C4-2B (cell line): Measurements from ENCODE around the gene GATAD2A.
"Not testable (repeated sequence)": the region's sequence is repeated elsewhere in the genome, so short reads cannot be mapped to it uniquely, and the experiment has no call there.

Source experiments
- H3K27ac ChIP-seq: fragments of 450-650 bp; 2 replicates; pipeline ENCODE4 v1.5.1; 2017
- CTCF ChIP-seq: fragments of 450-650 bp; conservative IDR thresholded peaks from 2 replicates; pipeline ENCODE4 v1.5.1; 2017; ENCODE audit warnings: mild to moderate bottlenecking
- ZFX ChIP-seq: fragments of 450-650 bp; IDR thresholded peaks from 2 replicates; pipeline ENCODE4 v1.6.1; 2017

Gene GATAD2A

GRCh38 chr19:19452243-19453124, 47.0 kb downstream of the GATAD2A start:
- no peak for TF ChIP-seq ZFX
- TF ChIP-seq CTCF, result no peak
- no peak overlapping the region for H3K27ac ChIP-seq

- TF ChIP-seq CTCF, result no peak
- TF ChIP-seq ZFX, result no peak
- H3K27ac ChIP-seq, result no peak overlapping the region
Observed at GRCh38 chr19:19453125-19453454, 47.6 kb downstream of the GATAD2A start.

- not testable (repeated sequence) for H3K27ac ChIP-seq
Observed at GRCh38 chr19:19455166-19455919, 49.9 kb downstream of the GATAD2A start.

GRCh38 chr19:19457671-19458070, 52.2 kb downstream of the GATAD2A start:
- no peak for TF ChIP-seq ZFX
- TF ChIP-seq CTCF, result no peak
- H3K27ac ChIP-seq, result no peak overlapping the region

GRCh38 chr19:19458110-19458816, 52.8 kb downstream of the GATAD2A start:
- no peak for TF ChIP-seq CTCF
- no peak for TF ChIP-seq ZFX
- no peak overlapping the region for H3K27ac ChIP-seq

GRCh38 chr19:19459073-19459472, 53.6 kb downstream of the GATAD2A start:
- no peak overlapping the region for H3K27ac ChIP-seq
- TF ChIP-seq CTCF (no peak), ZFX (no peak)

- TF ChIP-seq ZFX (no peak), CTCF (no peak)
- H3K27ac ChIP-seq, result no peak overlapping the region
Observed at GRCh38 chr19:19459707-19460251, 54.3 kb downstream of the GATAD2A start.
